ACHN (cell line): ENCODE data around the gene ENTREP3.
A peak's percentile ranks its signal among the peaks of the same experiment; 100 is the strongest.

Source experiments
- DNase-seq: peaks from one replicate; pipeline ENCODE4 v3.0.0-alpha.2; 2015
- in situ Hi-C: cut with HindIII; loops from 2 replicates; pipeline ENCODE4 v1.10.0; 2017; ENCODE audit warnings: low sequenced_read_pairs, low pct_ligation_motif_present, low pct_unique_long_range_greater_than_20kb

Gene ENTREP3

GRCh38 chr1:155282488-155283091, 27.3 kb upstream of the ENTREP3 start:
- in situ Hi-C loops, result no loop called here
- DNase-seq, result no peak

- no peak for DNase-seq
- in situ Hi-C loops, result no loop called here
Measured at GRCh38 chr1:155279268-155279667, 24.0 kb upstream of the ENTREP3 start.

GRCh38 chr1:155278689-155279160, 23.4 kb upstream of the ENTREP3 start:
- in situ Hi-C loops, result no loop called here
- peak; percentile 8 for DNase-seq

- in situ Hi-C loops, result no loop called here
- peak; percentile 62 for DNase-seq
Measured at GRCh38 chr1:155277902-155278688, 22.8 kb upstream of the ENTREP3 start.

GRCh38 chr1:155277070-155277901, 22.0 kb upstream of the ENTREP3 start, which contains the start of gene HCN3:
TSS of gene HCN3 (plus strand) at chr1:155277463. CDS start at chr1:155277591, 128 bp downstream.
- in situ Hi-C loops, result no loop called here
- DNase-seq, result peak; percentile 98

- in situ Hi-C loops, result loop anchor here (5.0 kb wide), 1 partner anchor 49 kb away; the partner anchor contains the start of gene RUSC1
- DNase-seq, result peak; percentile 94
Measured at GRCh38 chr1:155273343-155274245, 18.3 kb upstream of the ENTREP3 start, which contains the start of gene CLK2. TSS of gene CLK2 (minus strand) at chr1:155273504. CDS start at chr1:155270977, 2,527 bp downstream.

GRCh38 chr1:155272466-155273342, 17.4 kb upstream of the ENTREP3 start:
- DNase-seq, result peak; percentile 70
- in situ Hi-C loops, result loop anchor here (5.0 kb wide), 1 partner anchor 50 kb away; the partner anchor contains the start of gene RUSC1

GRCh38 chr1:155269381-155269780, 14.1 kb upstream of the ENTREP3 start:
- no peak for DNase-seq
- in situ Hi-C loops, result no loop called here

- in situ Hi-C loops, result no loop called here
- no peak for DNase-seq
Measured at GRCh38 chr1:155268630-155269029, 13.3 kb upstream of the ENTREP3 start.

GRCh38 chr1:155267373-155267772, 12.1 kb upstream of the ENTREP3 start:
- in situ Hi-C loops, result no loop called here
- no peak for DNase-seq

- in situ Hi-C loops, result no loop called here
- DNase-seq, result no peak
Measured at GRCh38 chr1:155266553-155266952, 11.3 kb upstream of the ENTREP3 start.

- DNase-seq, result no peak
- in situ Hi-C loops, result no loop called here
Measured at GRCh38 chr1:155263067-155263466, 7.8 kb upstream of the ENTREP3 start.

- in situ Hi-C loops, result no loop called here
- DNase-seq, result peak; percentile 99
Measured at GRCh38 chr1:155261852-155262673, 6.8 kb upstream of the ENTREP3 start, which contains the start of gene SCAMP3. TSS of gene SCAMP3 (minus strand) at chr1:155262360. CDS start at chr1:155262151, 209 bp downstream.

GRCh38 chr1:155261493-155261851, 6.2 kb upstream of the ENTREP3 start:
- in situ Hi-C loops, result no loop called here
- DNase-seq, result no peak

- DNase-seq, result no peak
- in situ Hi-C loops, result no loop called here
Measured at GRCh38 chr1:155260276-155260675, 5.0 kb upstream of the ENTREP3 start.
